D721Med (cell line): ENCODE data around the gene DAB1.

Experiments used
- DNase-seq: peaks from one replicate; pipeline ENCODE4 v3.0.0; 2011; ENCODE audit warnings: low spot score; ENCODE audit not compliant: insufficient read length
- FAIRE-seq: peaks from 2 replicates; lab custom pipeline; 2011; peaks lifted over from hg19 to GRCh38; lab: Jason Lieb, UNC
- TF ChIP-seq, protein P1 (sequence below): IDR thresholded peaks from 2 replicates; pipeline ENCODE4 v1.5.1; 2012; ENCODE audit warnings: mild to moderate bottlenecking, control low read depth; ENCODE audit not compliant: insufficient read depth; ENCODE audit errors: missing control alignments

DAB1 gene

DNA sequence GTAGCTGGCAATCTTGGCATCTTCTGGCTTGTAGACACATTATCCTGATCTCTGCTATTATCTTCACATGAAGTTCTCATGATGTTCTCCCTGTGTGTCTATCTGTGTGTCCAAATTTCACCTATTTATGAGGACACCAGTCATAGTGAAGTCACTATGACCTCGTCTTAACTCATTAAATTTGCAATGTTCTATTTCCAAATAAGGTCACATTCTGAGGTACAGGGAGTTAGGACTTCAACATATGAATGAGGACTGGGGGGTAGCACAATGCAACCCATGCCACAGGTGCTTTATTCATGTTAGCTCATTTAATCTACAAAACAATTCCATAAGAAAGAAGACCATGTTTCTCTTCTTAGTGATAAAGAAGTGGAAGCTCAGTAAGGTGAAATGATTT lies 251.8 kb downstream of the DAB1 start:
- no peak for DNase-seq
- TF ChIP-seq, protein P1, sequence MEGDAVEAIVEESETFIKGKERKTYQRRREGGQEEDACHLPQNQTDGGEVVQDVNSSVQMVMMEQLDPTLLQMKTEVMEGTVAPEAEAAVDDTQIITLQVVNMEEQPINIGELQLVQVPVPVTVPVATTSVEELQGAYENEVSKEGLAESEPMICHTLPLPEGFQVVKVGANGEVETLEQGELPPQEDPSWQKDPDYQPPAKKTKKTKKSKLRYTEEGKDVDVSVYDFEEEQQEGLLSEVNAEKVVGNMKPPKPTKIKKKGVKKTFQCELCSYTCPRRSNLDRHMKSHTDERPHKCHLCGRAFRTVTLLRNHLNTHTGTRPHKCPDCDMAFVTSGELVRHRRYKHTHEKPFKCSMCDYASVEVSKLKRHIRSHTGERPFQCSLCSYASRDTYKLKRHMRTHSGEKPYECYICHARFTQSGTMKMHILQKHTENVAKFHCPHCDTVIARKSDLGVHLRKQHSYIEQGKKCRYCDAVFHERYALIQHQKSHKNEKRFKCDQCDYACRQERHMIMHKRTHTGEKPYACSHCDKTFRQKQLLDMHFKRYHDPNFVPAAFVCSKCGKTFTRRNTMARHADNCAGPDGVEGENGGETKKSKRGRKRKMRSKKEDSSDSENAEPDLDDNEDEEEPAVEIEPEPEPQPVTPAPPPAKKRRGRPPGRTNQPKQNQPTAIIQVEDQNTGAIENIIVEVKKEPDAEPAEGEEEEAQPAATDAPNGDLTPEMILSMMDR = no peak
- no peak for FAIRE-seq

DNA sequence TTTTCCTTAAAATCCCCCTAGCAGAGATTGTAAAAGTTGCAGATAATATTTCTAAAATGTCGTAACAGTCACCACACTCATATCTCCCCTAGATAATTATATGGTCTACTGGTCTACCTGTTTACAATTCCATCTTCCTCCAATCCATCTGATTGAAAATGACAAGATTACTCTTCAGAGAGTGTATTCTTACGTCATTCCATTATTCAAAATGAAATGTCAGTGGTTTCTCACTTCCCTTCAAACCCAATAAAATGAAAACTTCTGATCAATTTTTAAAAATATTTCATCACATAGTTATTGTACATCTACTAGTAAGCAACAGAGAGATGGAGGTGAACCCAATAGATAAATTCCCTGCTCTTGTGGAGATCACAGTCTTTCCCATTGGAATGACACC lies 255.9 kb downstream of the DAB1 start:
- FAIRE-seq (no peak), DNase-seq (no peak)
- TF ChIP-seq, protein P1 = no peak

DNA sequence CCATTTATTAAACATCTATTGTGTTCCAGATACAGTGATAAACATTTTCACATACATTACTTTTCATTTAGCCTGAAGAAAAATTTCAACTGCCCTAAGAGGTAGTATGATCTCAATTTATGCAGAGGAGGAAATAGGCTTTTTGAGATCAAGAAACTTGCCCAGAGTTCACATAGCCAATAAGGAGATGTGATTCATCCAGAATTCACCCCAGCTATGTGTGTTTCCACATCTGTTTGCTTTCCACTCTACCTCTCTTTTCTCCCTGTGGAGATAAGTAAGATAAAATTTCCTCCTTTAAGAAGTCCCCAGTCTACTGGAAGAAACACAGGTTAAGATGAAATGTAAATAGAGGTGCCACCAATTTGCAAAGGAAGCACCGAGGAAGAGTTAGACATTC lies 258.3 kb downstream of the DAB1 start:
- FAIRE-seq (no peak), DNase-seq (no peak)
- TF ChIP-seq, protein P1 = no peak

DNA sequence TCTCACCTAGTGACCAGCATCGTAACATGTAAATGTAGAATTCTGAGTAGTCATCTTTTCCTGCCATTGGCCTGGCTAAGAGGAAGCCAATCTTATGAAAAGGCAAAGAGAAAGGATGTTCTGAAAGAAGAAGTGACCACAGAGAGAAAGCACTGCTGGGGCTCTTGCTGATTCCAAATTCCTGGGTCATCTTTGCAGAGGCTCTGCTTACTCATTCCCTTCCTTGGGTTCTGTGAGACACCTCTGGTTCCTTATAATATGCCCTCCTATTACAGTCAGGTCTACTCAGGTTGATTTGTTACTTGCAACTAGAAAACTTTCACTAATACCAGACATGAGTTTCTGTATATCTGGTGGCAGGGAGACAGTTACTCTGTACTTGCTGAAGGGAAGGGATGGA lies 259.3 kb downstream of the DAB1 start:
- TF ChIP-seq, protein P1 = no peak
- no peak for DNase-seq
- FAIRE-seq = no peak

DNA sequence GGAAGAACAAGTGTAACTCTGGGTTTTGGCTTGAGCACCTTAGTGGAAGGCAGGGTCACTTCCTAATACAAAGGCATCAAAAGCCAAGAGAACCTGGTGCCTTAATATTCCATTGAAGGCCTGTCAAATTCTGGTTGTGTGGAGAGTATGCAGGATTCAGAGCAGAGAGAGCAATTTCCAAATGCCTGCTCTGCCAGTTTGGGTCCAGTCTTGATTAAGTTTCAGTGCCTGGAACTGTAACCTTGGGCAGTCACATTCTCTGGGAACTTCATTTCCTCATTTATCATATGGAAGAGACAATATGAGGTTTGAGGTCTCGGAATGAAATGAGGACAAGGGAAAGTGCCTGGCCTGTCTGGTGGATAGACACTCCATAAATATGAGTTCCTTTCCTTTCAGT lies 260.1 kb downstream of the DAB1 start:
- FAIRE-seq (no peak), DNase-seq (no peak)
- TF ChIP-seq, protein P1 = no peak

DNA sequence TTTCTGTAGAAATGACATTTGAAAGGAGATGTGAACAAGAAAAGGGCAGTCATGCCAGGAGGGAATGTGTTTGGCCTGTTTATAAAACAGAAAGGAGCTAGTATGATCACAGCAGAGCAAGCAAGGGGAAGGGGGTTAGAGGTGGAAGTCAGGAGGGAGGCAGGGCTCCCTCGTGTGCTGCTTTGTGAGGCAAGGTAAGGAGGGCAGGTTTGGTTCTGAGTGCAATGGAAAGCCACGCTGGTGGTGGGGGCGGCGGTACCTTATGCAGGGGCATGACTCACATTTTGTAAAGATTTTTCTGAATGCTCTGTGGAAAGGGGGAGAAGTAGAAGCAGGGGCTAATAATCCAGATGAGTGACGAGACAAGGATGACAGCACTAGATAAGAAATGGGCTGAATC lies 260.5 kb downstream of the DAB1 start:
- FAIRE-seq (no peak), DNase-seq (no peak)
- TF ChIP-seq, protein P1 = no peak

DNA sequence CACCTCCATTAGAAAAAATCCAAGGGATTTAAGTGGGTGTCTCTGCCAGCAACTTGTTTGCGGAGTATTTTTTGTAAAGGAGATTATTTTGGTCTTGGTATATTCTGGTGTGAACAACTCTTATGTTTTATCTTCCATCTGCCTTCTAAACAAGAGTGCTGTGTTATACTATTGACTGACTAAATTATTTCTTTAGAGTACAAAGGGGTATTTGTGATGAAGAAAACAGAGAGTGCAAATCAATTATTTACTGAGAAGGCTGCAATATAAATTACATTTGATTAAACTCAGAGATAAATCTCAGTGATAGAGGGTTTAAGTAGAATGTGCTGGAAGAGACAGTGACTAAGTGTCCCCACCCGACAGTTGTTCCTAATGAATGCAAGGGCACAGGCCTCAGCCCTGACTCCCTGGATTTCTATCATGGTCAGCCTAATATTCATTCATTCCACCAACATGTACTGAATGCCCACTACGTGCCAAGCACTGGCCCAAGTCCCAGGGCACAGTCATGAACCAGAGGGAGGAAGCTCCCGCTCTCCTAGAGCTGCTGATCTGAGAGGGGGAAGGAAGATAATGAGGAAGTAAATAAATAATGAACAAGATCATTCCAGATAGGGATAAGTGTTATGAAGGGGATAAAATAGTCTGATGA lies 261.1 kb downstream of the DAB1 start:
- DNase-seq = no peak
- TF ChIP-seq, protein P1 = no peak
- no peak for FAIRE-seq
